HepG2 (cell line): ENCODE results near the gene TSPAN18. TPM values are rescaled to one million over a fixed set of nuclear protein-coding genes. Genes with fewer than 3 reads are reported as not detected.

Source experiments
- ATAC-seq: fragments of 200-7000 bp; cut with Tn5 transposase; 3 replicates; pipeline ENCODE4 v1.9.1; 2020; ENCODE audit warnings: mild to moderate bottlenecking, moderate library complexity
- BruUV-seq: library from RNA; stranded (reverse); fragments of 400-500 nt; replicated peaks from 2 replicates; lab custom pipeline; 2021; lab: Mats Ljungman, UMichigan
- CTCF ChIA-PET: fragments of 300-600 bp; formaldehyde crosslinking; extraction: SDS; loops from one replicate; lab custom pipeline; 2021; ENCODE audit warnings: low total read pairs, inconsistent platforms, low intra/inter-chr PET ratio; lab: Yijun Ruan, JAX
- POLR2A ChIA-PET: fragments of 350-600 bp; sonication (Branson Sonifier 250); formaldehyde crosslinking; loops from one replicate; lab custom pipeline; 2020; ENCODE audit warnings: antibody characterized with exemption, inconsistent platforms; lab: Yijun Ruan, JAX
- DNase-seq: peaks from one replicate; pipeline ENCODE4 v3.0.0-alpha.2; 2015; ENCODE audit warnings: low spot score
- FAIRE-seq: peaks from 3 replicates; lab custom pipeline; 2011; peaks lifted over from hg19 to GRCh38; lab: Jason Lieb, UNC
- H2AFZ ChIP-seq: one replicate; pipeline ENCODE4 v1.6.1; 2011; ENCODE audit warnings: low read length, inconsistent platforms
- H3K27ac ChIP-seq: fragments of 300-600 bp; 3 replicates; pipeline ENCODE4 v1.8.0; 2011; ENCODE audit warnings: mixed run types, mild to moderate bottlenecking, mixed read lengths, low read length, inconsistent platforms; ENCODE audit not compliant: insufficient read depth; ENCODE audit errors: extremely low read length
- H3K27me3 ChIP-seq, 2 experiments: fragments of 200-600 bp in 1 of 2; 2 replicates in 1 of 2; 3 replicates in 1 of 2; pipeline versions ENCODE4 v1.6.0 to v1.8.0; 2011; ENCODE audit warnings: low read length in 2 of 2, mild to moderate bottlenecking in 2 of 2, moderate library complexity in 2 of 2, inconsistent platforms in 1 of 2; ENCODE audit not compliant: insufficient read depth in 2 of 2, control insufficient read depth in 1 of 2
- H3K36me3 ChIP-seq, 2 experiments: fragments of 200-600 bp in 1 of 2; replicated peaks in 1 of 2; 2 replicates in 1 of 2; 3 replicates in 1 of 2; pipeline versions ENCODE4 v1.5.1 to v1.8.0; 2011; ENCODE audit warnings: low read length in 2 of 2, inconsistent platforms in 1 of 2; ENCODE audit not compliant: insufficient read depth in 2 of 2, control insufficient read depth in 1 of 2
- H3K4me1 ChIP-seq: 2 replicates; pipeline ENCODE4 v1.5.1; 2012; ENCODE audit warnings: low read length, inconsistent platforms; ENCODE audit not compliant: insufficient read depth
- H3K4me2 ChIP-seq: 2 replicates; pipeline ENCODE4 v1.6.0; 2011; ENCODE audit warnings: low read depth, low read length, inconsistent platforms
- H3K4me3 ChIP-seq, 3 experiments: fragments of 200-600 bp in 1 of 3; sonication (generic), shearing (Covaris generic) in 1 of 3; replicated peaks in 1 of 3; 2 replicates each; pipeline ENCODE4 v1.5.1; 2011 to 2016; ENCODE audit warnings: low read length in 3 of 3, inconsistent platforms in 2 of 3, low read depth in 2 of 3, mild to moderate bottlenecking in 2 of 3, control low read depth in 1 of 3, mixed read lengths in 1 of 3; ENCODE audit not compliant: insufficient read depth in 1 of 3
- H3K79me2 ChIP-seq: one replicate; pipeline ENCODE4 v1.6.1; 2011; ENCODE audit warnings: low read length, inconsistent platforms; ENCODE audit not compliant: insufficient read depth
- H3K9ac ChIP-seq: 2 replicates; pipeline ENCODE4 v1.6.0; 2011; ENCODE audit warnings: mild to moderate bottlenecking, low read depth, low read length, inconsistent platforms; ENCODE audit not compliant: insufficient read depth
- H3K9me3 ChIP-seq: 2 replicates; pipeline ENCODE4 v1.5.1; 2012; ENCODE audit warnings: mild to moderate bottlenecking, low read length
- H4K20me1 ChIP-seq: 2 replicates; pipeline ENCODE4 v1.6.0; 2011; ENCODE audit warnings: inconsistent platforms, mild to moderate bottlenecking, low read length, moderate library complexity; ENCODE audit not compliant: insufficient read depth
- KAT7 ChIP-seq: IDR thresholded peaks from 2 replicates; pipeline ENCODE4 v1.6.1; 2018; ENCODE audit warnings: borderline replicate concordance, missing compliant biosample characterization
- KMT2A ChIP-seq: sonication (generic); formaldehyde crosslinking; IDR thresholded peaks from 2 replicates; pipeline ENCODE4 v1.4.0; 2020; ENCODE audit warnings: missing genetic modification reagents
- ZMYM4 ChIP-seq: sonication (generic); formaldehyde crosslinking; IDR thresholded peaks from 2 replicates; pipeline ENCODE4 v1.8.1; 2023; ENCODE audit warnings: mild to moderate bottlenecking, missing genetic modification reagents
- ZNF317 ChIP-seq: sonication (generic); formaldehyde crosslinking; IDR thresholded peaks from 2 replicates; pipeline ENCODE4 v1.5.0; 2020; ENCODE audit warnings: mild to moderate bottlenecking, missing genetic modification reagents
- ZNF607 ChIP-seq: sonication (generic); formaldehyde crosslinking; IDR thresholded peaks from 2 replicates; pipeline ENCODE4 v1.5.1; 2020; ENCODE audit warnings: missing genetic modification reagents, mild to moderate bottlenecking, borderline replicate concordance
- ZNF75D ChIP-seq: sonication (generic); formaldehyde crosslinking; IDR thresholded peaks from 2 replicates; pipeline ENCODE4 v1.8.1; 2023; ENCODE audit warnings: missing genetic modification reagents, mild to moderate bottlenecking, borderline replicate concordance
- WGBS: methylation state at CpG from one replicate; pipeline ENCODE4 v1.1.6; 2017; ENCODE audit warnings: low lambda C conversion rate; 5-methylcytosine and 5-hydroxymethylcytosine counted together
- in situ Hi-C: cut with HindIII; loops from 2 replicates; pipeline ENCODE4 v1.10.0; 2017; ENCODE audit warnings: low pct_unique_long_range_greater_than_20kb; ENCODE audit not compliant: extremely low pct_ligation_motif_present
- intact Hi-C: fragments of 100-400 bp; cut with micrococcal nuclease; formaldehyde crosslinking; loops from one replicate; pipeline ENCODE4 v1.10.0; 2022; ENCODE audit not compliant: unreplicated experiment
- polyA plus RNA-seq, 8 experiments: library from polyadenylated mRNA; depleted of rRNA in 3 of 8; stranded (reverse) in 7 of 8; unstranded in 1 of 8; fragments of >200 nt; fragmentation: Illumina TruSeq in 4 of 8; extraction: Trizol in 4 of 8; gene quantifications; 2 replicates each; pipeline versions ENCODE4 v1.2.1 to v1.2.3, GENCODE V29; 2011 to 2016; ENCODE audit warnings: low read depth in 4 of 8, missing spikeins in 1 of 8, mixed read lengths in 1 of 8; ENCODE audit not compliant: insufficient read depth in 1 of 8
- total RNA-seq, 5 experiments: library from RNA; depleted of rRNA; stranded (reverse); fragments of >200 nt; fragmentation: Illumina TruSeq; extraction: Trizol; gene quantifications; 2 replicates each; pipeline ENCODE4 v1.2.3, GENCODE V29; 2016; ENCODE audit warnings: low read depth in 1 of 5
- TF ChIP-seq, protein P1 (sequence below): sonication (generic); formaldehyde crosslinking; conservative IDR thresholded peaks from 2 replicates; pipeline ENCODE4 v1.8.0; 2022; ENCODE audit warnings: missing genetic modification reagents
- TF ChIP-seq, protein P2 (sequence below): sonication (generic); formaldehyde crosslinking; IDR thresholded peaks from 2 replicates; pipeline ENCODE4 v1.5.0; 2020; ENCODE audit warnings: mild to moderate bottlenecking, missing genetic modification reagents
- TF ChIP-seq, protein P3 (sequence below): sonication (generic); formaldehyde crosslinking; IDR thresholded peaks from 2 replicates; pipeline ENCODE4 v1.9.0; 2021; ENCODE audit warnings: missing genetic modification reagents, mild to moderate bottlenecking, borderline replicate concordance
- TF ChIP-seq, protein P4 (sequence below): IDR thresholded peaks from 2 replicates; pipeline ENCODE4 v1.6.1; 2016; ENCODE audit warnings: control low read depth
- TF ChIP-seq, protein P5 (sequence below): sonication (generic); formaldehyde crosslinking; IDR thresholded peaks from 2 replicates; pipeline ENCODE4 v1.5.1; 2020; ENCODE audit warnings: missing genetic modification reagents, mild to moderate bottlenecking, borderline replicate concordance

Gene TSPAN18
- total and polyA plus RNA-seq, 2 of the 13 experiments (the other 11 are each of a cell fraction or from before 2014, with no cell fraction given): not detected

DNA sequence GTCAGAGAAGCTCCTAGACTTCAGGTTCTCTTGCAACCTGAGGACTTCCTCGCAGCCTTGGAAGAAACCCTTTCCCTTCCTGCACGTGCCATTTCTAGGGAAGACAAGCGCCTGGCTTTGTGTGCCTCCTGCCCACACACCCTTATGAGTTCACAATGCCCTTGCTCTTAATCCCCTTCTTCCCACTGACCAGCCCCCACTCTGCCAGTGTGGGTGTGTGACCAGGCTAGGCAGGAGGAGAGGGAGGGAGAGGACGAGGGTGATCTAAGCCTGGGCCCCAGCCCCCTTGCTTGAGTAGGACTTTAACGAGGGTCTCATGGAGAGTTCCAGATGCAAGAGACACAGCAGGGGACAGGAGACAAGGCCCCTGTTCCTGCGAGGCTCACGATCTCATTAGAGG lies 193.7 kb downstream of the TSPAN18 start:
- WGBS: 17% methylated on average over 6 of the region's 7 CpGs
- no peak overlapping the region for H3K9ac ChIP-seq
- ChIA-PET POLR2A (no interaction called here), CTCF (no interaction called here)
- no peak overlapping the region for H3K4me2 ChIP-seq
- no peak for DNase-seq
- TF ChIP-seq KMT2A (CRISPR knock-in tag) (no peak), ZNF317 (CRISPR knock-in tag) (no peak), ZMYM4 (CRISPR knock-in tag) (no peak), ZNF607 (CRISPR knock-in tag) (no peak), ZNF75D (no peak), KAT7 (CRISPR knock-in tag) (no peak)
- TF ChIP-seq, protein P1, sequence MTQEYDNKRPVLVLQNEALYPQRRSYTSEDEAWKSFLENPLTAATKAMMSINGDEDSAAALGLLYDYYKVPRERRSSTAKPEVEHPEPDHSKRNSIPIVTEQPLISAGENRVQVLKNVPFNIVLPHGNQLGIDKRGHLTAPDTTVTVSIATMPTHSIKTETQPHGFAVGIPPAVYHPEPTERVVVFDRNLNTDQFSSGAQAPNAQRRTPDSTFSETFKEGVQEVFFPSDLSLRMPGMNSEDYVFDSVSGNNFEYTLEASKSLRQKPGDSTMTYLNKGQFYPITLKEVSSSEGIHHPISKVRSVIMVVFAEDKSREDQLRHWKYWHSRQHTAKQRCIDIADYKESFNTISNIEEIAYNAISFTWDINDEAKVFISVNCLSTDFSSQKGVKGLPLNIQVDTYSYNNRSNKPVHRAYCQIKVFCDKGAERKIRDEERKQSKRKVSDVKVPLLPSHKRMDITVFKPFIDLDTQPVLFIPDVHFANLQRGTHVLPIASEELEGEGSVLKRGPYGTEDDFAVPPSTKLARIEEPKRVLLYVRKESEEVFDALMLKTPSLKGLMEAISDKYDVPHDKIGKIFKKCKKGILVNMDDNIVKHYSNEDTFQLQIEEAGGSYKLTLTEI (CRISPR knock-in tag): no peak
- TF ChIP-seq, protein P2, sequence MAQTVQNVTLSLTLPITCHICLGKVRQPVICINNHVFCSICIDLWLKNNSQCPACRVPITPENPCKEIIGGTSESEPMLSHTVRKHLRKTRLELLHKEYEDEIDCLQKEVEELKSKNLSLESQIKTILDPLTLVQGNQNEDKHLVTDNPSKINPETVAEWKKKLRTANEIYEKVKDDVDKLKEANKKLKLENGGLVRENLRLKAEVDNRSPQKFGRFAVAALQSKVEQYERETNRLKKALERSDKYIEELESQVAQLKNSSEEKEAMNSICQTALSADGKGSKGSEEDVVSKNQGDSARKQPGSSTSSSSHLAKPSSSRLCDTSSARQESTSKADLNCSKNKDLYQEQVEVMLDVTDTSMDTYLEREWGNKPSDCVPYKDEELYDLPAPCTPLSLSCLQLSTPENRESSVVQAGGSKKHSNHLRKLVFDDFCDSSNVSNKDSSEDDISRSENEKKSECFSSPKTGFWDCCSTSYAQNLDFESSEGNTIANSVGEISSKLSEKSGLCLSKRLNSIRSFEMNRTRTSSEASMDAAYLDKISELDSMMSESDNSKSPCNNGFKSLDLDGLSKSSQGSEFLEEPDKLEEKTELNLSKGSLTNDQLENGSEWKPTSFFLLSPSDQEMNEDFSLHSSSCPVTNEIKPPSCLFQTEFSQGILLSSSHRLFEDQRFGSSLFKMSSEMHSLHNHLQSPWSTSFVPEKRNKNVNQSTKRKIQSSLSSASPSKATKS (CRISPR knock-in tag): no peak
- TF ChIP-seq, protein P3, sequence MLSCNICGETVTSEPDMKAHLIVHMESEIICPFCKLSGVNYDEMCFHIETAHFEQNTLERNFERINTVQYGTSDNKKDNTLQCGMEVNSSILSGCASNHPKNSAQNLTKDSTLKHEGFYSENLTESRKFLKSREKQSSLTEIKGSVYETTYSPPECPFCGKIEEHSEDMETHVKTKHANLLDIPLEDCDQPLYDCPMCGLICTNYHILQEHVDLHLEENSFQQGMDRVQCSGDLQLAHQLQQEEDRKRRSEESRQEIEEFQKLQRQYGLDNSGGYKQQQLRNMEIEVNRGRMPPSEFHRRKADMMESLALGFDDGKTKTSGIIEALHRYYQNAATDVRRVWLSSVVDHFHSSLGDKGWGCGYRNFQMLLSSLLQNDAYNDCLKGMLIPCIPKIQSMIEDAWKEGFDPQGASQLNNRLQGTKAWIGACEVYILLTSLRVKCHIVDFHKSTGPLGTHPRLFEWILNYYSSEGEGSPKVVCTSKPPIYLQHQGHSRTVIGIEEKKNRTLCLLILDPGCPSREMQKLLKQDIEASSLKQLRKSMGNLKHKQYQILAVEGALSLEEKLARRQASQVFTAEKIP (CRISPR knock-in tag): no peak
- TF ChIP-seq, protein P4, sequence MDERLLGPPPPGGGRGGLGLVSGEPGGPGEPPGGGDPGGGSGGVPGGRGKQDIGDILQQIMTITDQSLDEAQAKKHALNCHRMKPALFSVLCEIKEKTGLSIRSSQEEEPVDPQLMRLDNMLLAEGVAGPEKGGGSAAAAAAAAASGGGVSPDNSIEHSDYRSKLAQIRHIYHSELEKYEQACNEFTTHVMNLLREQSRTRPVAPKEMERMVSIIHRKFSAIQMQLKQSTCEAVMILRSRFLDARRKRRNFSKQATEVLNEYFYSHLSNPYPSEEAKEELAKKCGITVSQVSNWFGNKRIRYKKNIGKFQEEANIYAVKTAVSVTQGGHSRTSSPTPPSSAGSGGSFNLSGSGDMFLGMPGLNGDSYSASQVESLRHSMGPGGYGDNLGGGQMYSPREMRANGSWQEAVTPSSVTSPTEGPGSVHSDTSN: no peak
- TF ChIP-seq, protein P5, sequence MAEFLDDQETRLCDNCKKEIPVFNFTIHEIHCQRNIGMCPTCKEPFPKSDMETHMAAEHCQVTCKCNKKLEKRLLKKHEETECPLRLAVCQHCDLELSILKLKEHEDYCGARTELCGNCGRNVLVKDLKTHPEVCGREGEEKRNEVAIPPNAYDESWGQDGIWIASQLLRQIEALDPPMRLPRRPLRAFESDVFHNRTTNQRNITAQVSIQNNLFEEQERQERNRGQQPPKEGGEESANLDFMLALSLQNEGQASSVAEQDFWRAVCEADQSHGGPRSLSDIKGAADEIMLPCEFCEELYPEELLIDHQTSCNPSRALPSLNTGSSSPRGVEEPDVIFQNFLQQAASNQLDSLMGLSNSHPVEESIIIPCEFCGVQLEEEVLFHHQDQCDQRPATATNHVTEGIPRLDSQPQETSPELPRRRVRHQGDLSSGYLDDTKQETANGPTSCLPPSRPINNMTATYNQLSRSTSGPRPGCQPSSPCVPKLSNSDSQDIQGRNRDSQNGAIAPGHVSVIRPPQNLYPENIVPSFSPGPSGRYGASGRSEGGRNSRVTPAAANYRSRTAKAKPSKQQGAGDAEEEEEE: no peak
- H3K9me3 ChIP-seq: no peaks in the 10 kb centered on the region
- no peak overlapping the region for H3K27ac ChIP-seq
- H3K4me3 ChIP-seq: no peak overlapping the region
- H4K20me1 ChIP-seq: no peaks in the 10 kb centered on the region
- peaks cover 4 to 23% of the 10 kb centered on the region in 2 experiments; a peak in 4 of 5 replicates for H3K27me3 ChIP-seq
- no peaks in the 10 kb centered on the region for H3K4me1 ChIP-seq
- no peak overlapping the region for H2AFZ ChIP-seq
- FAIRE-seq: no peak
- no peak for ATAC-seq
- H3K79me2 ChIP-seq: no peaks in the 10 kb centered on the region
- BruUV-seq: no TSS peak
- no peaks in the 10 kb centered on the region for H3K36me3 ChIP-seq
- in situ Hi-C loops: no loop called here
- intact Hi-C loops: no loop called here
